ENCODE results near the gene C17orf107.

- TF ChIP-seq CTCF (IDR thresholded peaks at IDR 0.05) (peak; percentile 72 to 93 (median 83)), POLR2A (IDR thresholded peaks at IDR 0.05) (no peak)
Measured at GRCh38 chr17:4881761-4882555, 17.4 kb upstream of the C17orf107 start.

Data from body of pancreas (tissue), 4 donors.